Prostate gland (tissue), 2 donors: ENCODE data around the gene MECR.

ENCODE experiments used
- CTCF ChIP-seq, 4 experiments: fragments of 200-600 bp in 2 of 4; fragments of 450-650 bp in 2 of 4; sonication (generic) in 2 of 4; IDR thresholded peaks; 1 replicate in 3 of 4; 2 replicates in 1 of 4; pipeline ENCODE4 v1.5.1; 2016 to 2019; ENCODE audit warnings: antibody characterized with exemption in 4 of 4, mild to moderate bottlenecking in 2 of 4, moderate library complexity in 2 of 4
- POLR2A ChIP-seq: fragments of 450-650 bp; IDR thresholded peaks from one replicate; pipeline ENCODE4 v1.6.1; 2016; ENCODE audit warnings: antibody characterized with exemption, mild to moderate bottlenecking
- POLR2AphosphoS5 ChIP-seq: sonication (generic); formaldehyde crosslinking; IDR thresholded peaks from one replicate; pipeline ENCODE4 v1.6.1; 2017; ENCODE audit warnings: antibody characterized with exemption

- TF ChIP-seq CTCF (IDR thresholded peaks at IDR 0.05), result no peak
- TF ChIP-seq POLR2A, result no peak
- no peak for TF ChIP-seq POLR2AphosphoS5
These were observed 54.2 kb downstream of the MECR start for GRCh38 chr1:29176576-29176975.
